Vagina (tissue), 2 donors: Measurements from ENCODE around the gene IQSEC3.

ENCODE experiments used
- CTCF ChIP-seq, 3 experiments: fragments of 450-650 bp in 2 of 3; fragments of 200-600 bp in 1 of 3; sonication (generic) in 1 of 3; IDR thresholded peaks; one replicate each; pipeline ENCODE4 v1.5.1; 2017 to 2019; ENCODE audit warnings: antibody characterized with exemption in 3 of 3, mild to moderate bottlenecking in 2 of 3, moderate library complexity in 2 of 3
- POLR2A ChIP-seq, 2 donors: fragments of 450-650 bp; IDR thresholded peaks; one replicate each; pipeline ENCODE4 v1.6.1; 2017; ENCODE audit warnings: antibody characterized with exemption in 2 of 2, mild to moderate bottlenecking in 2 of 2, moderate library complexity in 2 of 2
- POLR2AphosphoS5 ChIP-seq, 2 donors: sonication (generic); formaldehyde crosslinking; IDR thresholded peaks; one replicate each; pipeline ENCODE4 v1.9.0; 2017; ENCODE audit warnings: antibody characterized with exemption in 2 of 2, mild to moderate bottlenecking in 2 of 2, low read depth in 1 of 2; ENCODE audit not compliant: insufficient read depth in 1 of 2

- TF ChIP-seq CTCF (IDR thresholded peaks at IDR 0.05) (no peak), POLR2A (IDR thresholded peaks at IDR 0.05) (no peak), POLR2AphosphoS5 (IDR thresholded peaks at IDR 0.05; ENCODE audit: insufficient read depth in 1 of 2, low read depth in 1 of 2) (no peak)
Observed at GRCh38 chr12:169528-170370, 103.2 kb downstream of the IQSEC3 start.
